Tibial nerve (tissue), 4 donors: ENCODE measurements around the gene ARHGEF16. TPM values are rescaled to one million over a fixed set of nuclear protein-coding genes. Genes with fewer than 3 reads are reported as not detected.

Experiments
- DNase-seq, 2 donors: peaks; one replicate each; pipeline ENCODE4 v3.0.0-alpha.2; 2019; ENCODE audit warnings: low spot score in 2 of 2
- H3K27ac ChIP-seq, 4 donors: fragments of 200-600 bp; sonication (generic) in 3 of 4; one replicate each; pipeline ENCODE4 v1.5.1; 2017 to 2019; ENCODE audit warnings: mild to moderate bottlenecking in 1 of 4
- H3K27me3 ChIP-seq, 2 donors: fragments of 200-600 bp; sonication (generic) in 1 of 2; one replicate each; pipeline versions ENCODE4 v1.5.1 to v1.6.0; 2017 to 2019
- H3K36me3 ChIP-seq, 3 donors: fragments of 200-600 bp; sonication (generic); one replicate each; pipeline ENCODE4 v1.5.1; 2018 to 2019
- H3K4me1 ChIP-seq, 4 donors: fragments of 200-600 bp; sonication (generic) in 3 of 4; one replicate each; pipeline ENCODE4 v1.5.1; 2017 to 2019
- H3K4me3 ChIP-seq, 4 donors: fragments of 200-600 bp; sonication (generic) in 3 of 4; one replicate each; pipeline ENCODE4 v1.5.1; 2017 to 2019; ENCODE audit warnings: mild to moderate bottlenecking in 1 of 4, moderate library complexity in 1 of 4
- H3K9me3 ChIP-seq, 4 donors: fragments of 200-600 bp; sonication (generic) in 3 of 4; one replicate each; pipeline ENCODE4 v1.5.1; 2017 to 2019
- EP300 ChIP-seq, 2 donors: sonication (generic); formaldehyde crosslinking; IDR thresholded peaks; one replicate each; pipeline ENCODE4 v1.6.1; 2017; ENCODE audit warnings: antibody characterized with exemption in 2 of 2, mild to moderate bottlenecking in 1 of 2
- POLR2A ChIP-seq, 2 donors: fragments of 450-650 bp; IDR thresholded peaks; one replicate each; pipeline ENCODE4 v1.6.1; 2017; ENCODE audit warnings: antibody characterized with exemption in 2 of 2, mild to moderate bottlenecking in 2 of 2, moderate library complexity in 2 of 2
- WGBS, 2 donors: methylation state at CpG; one replicate each; pipeline ENCODE4 v1.1.5; 2018; 5-methylcytosine and 5-hydroxymethylcytosine counted together
- total RNA-seq, 4 donors: library from RNA; depleted of rRNA; stranded (reverse); fragments of >200 nt; gene quantifications; one replicate each; pipeline ENCODE4 v1.1.0, GENCODE V29; 2016
- TF ChIP-seq, protein P1 (sequence below), 5 experiments: fragments of 200-600 bp in 3 of 5; fragments of 450-650 bp in 2 of 5; sonication (generic) in 3 of 5; IDR thresholded peaks; one replicate each; pipeline ENCODE4 v1.5.1; 2016 to 2019; ENCODE audit warnings: antibody characterized with exemption in 5 of 5, mild to moderate bottlenecking in 3 of 5, moderate library complexity in 2 of 5

Gene ARHGEF16
- total RNA-seq, 4 donors from 2014 or later = 10.0 to 19.2 (median 17.1) TPM

DNA sequence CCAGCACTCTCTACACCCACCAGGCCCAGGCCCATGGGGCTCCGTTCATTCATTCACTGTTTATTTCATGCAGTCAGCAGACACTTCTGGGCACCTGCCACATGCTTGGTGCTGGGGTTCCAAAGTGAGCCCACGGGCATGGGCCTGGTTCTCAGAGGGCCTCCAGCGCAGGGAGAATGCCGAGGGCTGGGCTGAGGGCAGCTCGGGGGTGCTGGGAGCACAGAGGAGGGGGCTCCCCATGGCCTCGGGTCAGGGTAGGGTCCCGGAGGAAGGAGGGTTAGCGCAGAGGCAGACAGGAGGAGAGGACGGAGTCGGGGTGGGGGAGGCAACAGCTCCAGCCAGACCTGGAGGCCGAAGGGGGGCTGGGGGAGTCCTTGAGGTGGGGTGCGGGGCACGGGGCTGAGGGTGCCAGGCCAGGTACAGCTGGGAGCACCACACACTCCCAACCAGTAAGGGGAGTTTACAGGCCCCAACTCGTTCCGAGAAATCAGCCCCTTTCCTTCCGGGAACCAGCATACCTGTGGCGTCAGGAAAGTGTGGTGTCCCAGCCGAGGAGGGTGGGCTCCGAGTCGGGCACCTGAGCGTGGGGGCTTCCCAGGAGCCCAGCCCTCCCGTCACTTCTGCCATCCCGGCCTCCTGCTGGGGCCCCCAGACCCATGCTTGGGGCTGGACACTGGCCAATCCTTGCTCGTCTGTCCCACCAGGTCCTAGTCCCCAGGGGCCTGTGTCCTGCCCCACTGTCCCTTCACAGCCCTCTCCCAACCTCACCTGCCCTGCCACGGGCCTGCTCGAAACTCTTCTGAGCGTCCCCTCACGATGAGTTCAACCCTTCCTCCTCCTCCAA is 10.8 kb downstream of the ARHGEF16 start:
- Histone ChIP-seq H3K27me3 (no peaks in the 10 kb centered on the region), H3K4me1 (peaks cover 0 to 64% (median 12%) of the 10 kb centered on the region in 4 donors), H3K9me3 (no peaks in the 10 kb centered on the region), H3K27ac (peak overlapping the region; percentile 76 to 92 (median 86)), H3K36me3 (no peaks in the 10 kb centered on the region), H3K4me3 (no peak overlapping the region)
- no peak for DNase-seq
- WGBS, 2 donors = 69 to 72% methylated on average over 20 to 22 of the region's 28 CpGs
- TF ChIP-seq, protein P1, sequence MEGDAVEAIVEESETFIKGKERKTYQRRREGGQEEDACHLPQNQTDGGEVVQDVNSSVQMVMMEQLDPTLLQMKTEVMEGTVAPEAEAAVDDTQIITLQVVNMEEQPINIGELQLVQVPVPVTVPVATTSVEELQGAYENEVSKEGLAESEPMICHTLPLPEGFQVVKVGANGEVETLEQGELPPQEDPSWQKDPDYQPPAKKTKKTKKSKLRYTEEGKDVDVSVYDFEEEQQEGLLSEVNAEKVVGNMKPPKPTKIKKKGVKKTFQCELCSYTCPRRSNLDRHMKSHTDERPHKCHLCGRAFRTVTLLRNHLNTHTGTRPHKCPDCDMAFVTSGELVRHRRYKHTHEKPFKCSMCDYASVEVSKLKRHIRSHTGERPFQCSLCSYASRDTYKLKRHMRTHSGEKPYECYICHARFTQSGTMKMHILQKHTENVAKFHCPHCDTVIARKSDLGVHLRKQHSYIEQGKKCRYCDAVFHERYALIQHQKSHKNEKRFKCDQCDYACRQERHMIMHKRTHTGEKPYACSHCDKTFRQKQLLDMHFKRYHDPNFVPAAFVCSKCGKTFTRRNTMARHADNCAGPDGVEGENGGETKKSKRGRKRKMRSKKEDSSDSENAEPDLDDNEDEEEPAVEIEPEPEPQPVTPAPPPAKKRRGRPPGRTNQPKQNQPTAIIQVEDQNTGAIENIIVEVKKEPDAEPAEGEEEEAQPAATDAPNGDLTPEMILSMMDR (IDR thresholded peaks at IDR 0.05) = no peak
- peak in 1 of 2 donors; percentile 21 for TF ChIP-seq EP300 (IDR thresholded peaks at IDR 0.05)

DNA sequence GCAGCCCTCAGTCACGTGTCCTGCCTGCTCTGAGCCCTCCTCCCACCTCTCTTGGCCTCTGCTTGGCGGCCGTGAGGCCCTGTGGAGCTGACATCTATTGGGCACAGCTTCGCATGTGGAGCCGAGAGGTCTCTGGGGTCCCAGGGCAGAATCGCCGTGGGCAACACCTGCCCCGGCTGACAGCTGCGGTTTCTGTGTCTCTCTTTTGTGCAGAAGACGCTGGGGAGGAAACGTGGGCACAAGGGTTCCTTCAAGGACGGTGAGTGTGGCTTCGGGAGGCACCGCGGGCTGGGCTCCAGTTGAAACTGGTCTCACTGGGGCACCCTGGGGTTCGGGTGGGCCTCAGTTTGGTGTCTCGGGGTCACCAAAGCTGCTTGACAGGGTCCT is 11.5 kb downstream of the ARHGEF16 start:
- no peak overlapping the region for H3K4me3 ChIP-seq
- peaks cover 0 to 64% (median 11%) of the 10 kb centered on the region in 4 donors for H3K4me1 ChIP-seq
- 67 to 69% methylated on average over 17 of the region's 17 CpGs for WGBS, 2 donors
- TF ChIP-seq, protein P1 (IDR thresholded peaks at IDR 0.05) = no peak
- TF ChIP-seq POLR2A (IDR thresholded peaks at IDR 0.05) (no peak), EP300 (IDR thresholded peaks at IDR 0.05) (no peak)
- peak overlapping the region; percentile 76 to 92 (median 86) for H3K27ac ChIP-seq
- no peaks in the 10 kb centered on the region for H3K9me3 ChIP-seq
- DNase-seq = no peak
- H3K36me3 ChIP-seq = no peaks in the 10 kb centered on the region
- H3K27me3 ChIP-seq = no peaks in the 10 kb centered on the region

DNA sequence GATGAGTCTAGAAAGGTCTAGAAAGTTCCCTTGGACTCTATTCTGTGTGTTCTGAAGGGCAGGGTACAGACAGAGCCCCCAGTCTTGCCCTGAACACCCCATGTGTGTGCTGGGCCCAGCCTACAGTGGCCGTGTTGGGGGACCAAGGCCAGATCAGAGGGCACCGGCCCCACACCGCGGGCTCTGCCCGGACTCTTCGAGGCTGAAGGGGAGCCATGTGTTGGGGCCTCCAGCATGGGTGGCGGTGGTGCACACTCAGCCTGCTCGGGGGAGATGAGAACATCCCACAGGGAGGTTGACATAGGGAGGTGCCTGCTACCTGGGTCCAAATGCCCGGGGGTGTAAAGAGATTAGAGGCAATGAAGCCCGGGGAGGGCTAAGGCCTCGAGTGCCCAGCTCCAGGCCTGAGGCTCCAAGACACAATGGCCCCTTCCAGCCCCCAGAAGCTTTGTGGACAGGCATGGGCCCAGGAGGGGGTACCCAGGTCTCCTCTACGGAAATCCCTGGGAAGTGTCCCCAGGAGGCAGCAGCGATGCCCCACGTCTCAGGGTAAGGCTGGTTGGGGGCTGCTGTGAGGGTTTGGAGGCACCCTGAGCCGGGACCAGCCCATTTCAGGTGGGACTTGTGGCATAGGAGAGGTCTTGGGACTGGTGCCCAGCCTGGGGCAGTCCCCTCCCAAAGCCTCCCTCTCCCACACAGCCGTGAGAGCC is 12.1 kb downstream of the ARHGEF16 start:
- no peak for DNase-seq
- TF ChIP-seq, protein P1 (IDR thresholded peaks at IDR 0.05) = no peak
- TF ChIP-seq POLR2A (IDR thresholded peaks at IDR 0.05) (no peak), EP300 (IDR thresholded peaks at IDR 0.05) (no peak)
- Histone ChIP-seq H3K4me3 (no peak overlapping the region), H3K27ac (peak overlapping the region; percentile 76 to 92 (median 86)), H3K27me3 (no peaks in the 10 kb centered on the region), H3K36me3 (no peaks in the 10 kb centered on the region), H3K9me3 (no peaks in the 10 kb centered on the region), H3K4me1 (peaks cover 0 to 64% (median 16%) of the 10 kb centered on the region in 4 donors)
- WGBS, 2 donors = 80 to 85% methylated on average over 14 to 16 of the region's 16 CpGs

DNA sequence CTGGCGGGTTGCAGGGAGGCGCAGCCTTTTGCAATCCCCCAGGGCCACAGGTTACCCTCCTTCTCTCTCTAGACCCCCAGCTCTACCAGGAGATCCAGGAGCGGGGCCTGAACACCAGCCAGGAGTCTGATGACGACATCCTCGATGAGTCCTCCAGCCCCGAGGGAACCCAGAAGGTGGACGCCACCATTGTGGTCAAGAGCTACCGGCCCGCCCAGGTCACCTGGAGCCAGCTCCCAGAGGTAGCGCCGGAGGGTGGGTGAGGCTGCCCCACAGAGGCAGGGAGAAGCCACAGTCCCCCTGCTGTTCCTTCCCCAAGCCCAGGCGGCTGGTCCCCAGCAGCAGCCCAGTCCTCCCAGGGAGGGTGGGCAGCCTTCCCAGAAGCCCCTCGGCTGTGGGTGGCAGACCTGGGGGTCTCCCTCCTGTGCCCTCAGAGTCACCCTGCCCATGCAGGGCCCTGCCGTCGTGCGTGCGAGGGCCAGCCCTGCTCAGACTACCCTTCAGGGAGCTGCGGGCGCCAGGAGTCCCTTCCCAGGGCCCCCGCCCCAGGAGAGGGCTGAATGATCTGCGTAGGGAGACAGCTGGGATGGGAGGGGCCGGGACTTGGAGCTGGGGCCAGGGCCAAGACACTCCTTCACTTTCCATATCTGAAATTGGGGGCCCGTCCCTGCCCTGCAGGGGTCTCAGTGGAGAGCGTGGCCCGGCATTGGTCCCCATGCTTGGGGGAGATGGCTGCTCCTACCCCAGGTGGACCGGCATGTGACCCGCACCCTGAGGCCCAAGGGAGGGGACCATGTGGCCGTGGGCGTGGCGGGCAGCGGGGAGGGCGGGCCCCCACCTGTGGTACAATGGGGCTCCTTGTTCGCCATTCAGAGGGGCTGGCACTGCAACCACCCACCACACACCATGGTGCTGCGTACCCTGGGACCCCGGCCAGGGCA is 12.9 kb downstream of the ARHGEF16 start:
- DNase-seq = no peak
- Histone ChIP-seq H3K9me3 (no peaks in the 10 kb centered on the region), H3K27me3 (no peaks in the 10 kb centered on the region), H3K36me3 (no peaks in the 10 kb centered on the region), H3K4me1 (peaks cover 0 to 67% (median 24%) of the 10 kb centered on the region in 4 donors), H3K27ac (peak overlapping the region; percentile 76 to 92 (median 86)), H3K4me3 (peak overlapping the region in 1 of 4 donors; percentile 5)
- WGBS, 2 donors = 63% methylated on average over 16 to 21 of the region's 35 CpGs
- TF ChIP-seq EP300 (IDR thresholded peaks at IDR 0.05) (peak; percentile 54 to 84), POLR2A (IDR thresholded peaks at IDR 0.05) (no peak)
- TF ChIP-seq, protein P1 (IDR thresholded peaks at IDR 0.05) = no peak
